ENCODE data around the gene KCND3.

KCND3 gene

GRCh38 chr1:111875640-111876039 lies 113.8 kb downstream of the KCND3 start:
- no peak overlapping the region for H3K4me3 ChIP-seq
- H3K36me3 ChIP-seq, result no peaks in the 10 kb centered on the region
- H3K27me3 ChIP-seq, result peaks cover 0 to 2% of the 10 kb centered on the region in 2 donors
- TF ChIP-seq CTCF (IDR thresholded peaks at IDR 0.05), result no peak
- H3K4me1 ChIP-seq, result peaks cover 0 to 27% (median 6%) of the 10 kb centered on the region in 4 donors
- DNase-seq, result no peak
- intact Hi-C loops (cut with DNase I; ENCODE audit: low total_unique reads), result no loop called here
- no peaks in the 10 kb centered on the region for H3K9me3 ChIP-seq
- H3K27ac ChIP-seq, result no peak overlapping the region

GRCh38 chr1:111873460-111874030 lies 115.9 kb downstream of the KCND3 start:
- H3K4me3 ChIP-seq, result no peak overlapping the region
- peaks cover 0 to 27% (median 6%) of the 10 kb centered on the region in 4 donors for H3K4me1 ChIP-seq
- H3K27me3 ChIP-seq, result peaks cover 0 to 2% of the 10 kb centered on the region in 2 donors

GRCh38 chr1:111870181-111870580 lies 119.3 kb downstream of the KCND3 start:
- TF ChIP-seq CTCF (IDR thresholded peaks at IDR 0.05), result no peak
- H3K27me3 ChIP-seq, result no peaks in the 10 kb centered on the region
- H3K9me3 ChIP-seq, result no peaks in the 10 kb centered on the region
- intact Hi-C loops (cut with DNase I; ENCODE audit: low total_unique reads), result no loop called here
- H3K36me3 ChIP-seq, result no peaks in the 10 kb centered on the region
- H3K4me3 ChIP-seq, result no peak overlapping the region
- H3K27ac ChIP-seq, result no peak overlapping the region
- DNase-seq, result no peak
- H3K4me1 ChIP-seq, result peaks cover 0 to 5% (median 0%) of the 10 kb centered on the region in 4 donors

More at GRCh38 chr1:111873460-111874030, 115.9 kb downstream of the KCND3 start:
- Histone ChIP-seq H3K9me3 (no peaks in the 10 kb centered on the region), H3K27ac (no peak overlapping the region), H3K36me3 (no peaks in the 10 kb centered on the region)
- DNase-seq, result no peak
- intact Hi-C loops (cut with DNase I; ENCODE audit: low total_unique reads), result no loop called here
- TF ChIP-seq CTCF (IDR thresholded peaks at IDR 0.05), result no peak

- no peak for TF ChIP-seq CTCF (IDR thresholded peaks at IDR 0.05)
- no peak overlapping the region for H3K27ac ChIP-seq
- H3K4me1 ChIP-seq, result no peaks in the 10 kb centered on the region
- no peak overlapping the region for H3K4me3 ChIP-seq
- H3K36me3 ChIP-seq, result no peaks in the 10 kb centered on the region
- H3K27me3 ChIP-seq, result no peaks in the 10 kb centered on the region
- intact Hi-C loops (cut with DNase I; ENCODE audit: low total_unique reads), result no loop called here
- no peaks in the 10 kb centered on the region for H3K9me3 ChIP-seq
- no peak for DNase-seq
Measured at GRCh38 chr1:111867868-111868440, 121.5 kb downstream of the KCND3 start.

GRCh38 chr1:111864862-111865261 lies 124.6 kb downstream of the KCND3 start:
- Histone ChIP-seq H3K36me3 (no peaks in the 10 kb centered on the region), H3K27me3 (no peaks in the 10 kb centered on the region), H3K9me3 (no peaks in the 10 kb centered on the region), H3K27ac (no peak overlapping the region), H3K4me1 (no peaks in the 10 kb centered on the region), H3K4me3 (no peak overlapping the region)
- no peak for TF ChIP-seq CTCF (IDR thresholded peaks at IDR 0.05)
- intact Hi-C loops (cut with DNase I; ENCODE audit: low total_unique reads), result no loop called here
- no peak for DNase-seq
